Mucosa of rectum (tissue), 2 donors: ENCODE data around the gene LUC7L3.

Experiments
- H3K27ac ChIP-seq, 2 donors: one replicate each; pipeline ENCODE4 v1.7.0; 2013; ENCODE audit warnings: inconsistent platforms in 2 of 2, low read depth in 2 of 2, low read length in 2 of 2
- H3K27me3 ChIP-seq, 2 donors: one replicate each; pipeline ENCODE4 v1.7.0; 2013; ENCODE audit warnings: low read length in 2 of 2; ENCODE audit not compliant: control insufficient read depth in 2 of 2, insufficient read depth in 2 of 2
- H3K36me3 ChIP-seq, 2 donors: one replicate each; pipeline ENCODE4 v1.7.0; 2013; ENCODE audit warnings: low read length in 2 of 2; ENCODE audit not compliant: control insufficient read depth in 2 of 2, insufficient read depth in 2 of 2
- H3K4me1 ChIP-seq, 2 donors: one replicate each; pipeline ENCODE4 v1.7.0; 2013; ENCODE audit warnings: low read length in 2 of 2, mild to moderate bottlenecking in 1 of 2; ENCODE audit not compliant: control insufficient read depth in 2 of 2, insufficient read depth in 2 of 2
- H3K4me3 ChIP-seq, 2 donors: one replicate each; pipeline ENCODE4 v1.7.0; 2013; ENCODE audit warnings: low read length in 2 of 2
- H3K9ac ChIP-seq, 2 donors: one replicate each; pipeline ENCODE4 v1.7.0; 2013; ENCODE audit warnings: low read length in 2 of 2, low read depth in 1 of 2, mild to moderate bottlenecking in 1 of 2
- H3K9me3 ChIP-seq, 2 donors: one replicate each; pipeline ENCODE4 v1.7.0; 2013; ENCODE audit warnings: low read length in 2 of 2; ENCODE audit not compliant: control insufficient read depth in 2 of 2
- donor health status: healthy.
- donor health status: Normal muscosa, but diverticular disease.

The LUC7L3 gene

DNA sequence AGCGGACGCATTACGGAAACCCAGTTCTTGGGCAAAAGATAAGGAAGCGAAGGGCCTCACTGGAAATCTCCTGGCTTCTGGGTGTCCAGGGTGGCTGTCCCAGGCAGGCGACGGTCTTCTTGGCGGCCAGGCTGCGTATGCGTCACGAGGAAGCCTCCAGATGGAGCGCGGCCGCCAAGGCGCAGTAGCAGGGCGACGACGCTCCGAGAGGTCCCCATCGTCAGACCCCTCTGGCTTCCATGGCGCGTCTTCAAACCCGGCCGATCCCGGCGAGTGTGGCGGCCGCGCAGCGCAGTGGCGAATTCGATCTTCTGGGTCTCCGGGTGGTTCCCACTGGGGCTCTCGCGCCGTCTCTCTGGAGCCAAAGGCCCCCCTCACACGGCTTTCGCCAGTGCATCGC lies 61.8 kb downstream of the LUC7L3 start:
- no peaks in the 10 kb centered on the region for H3K36me3 ChIP-seq
- H3K4me1 ChIP-seq, result peaks cover 0 to 3% of the 10 kb centered on the region in 2 donors
- H3K9ac ChIP-seq, result no peak overlapping the region
- H3K27ac ChIP-seq, result no peak overlapping the region
- no peak overlapping the region for H3K4me3 ChIP-seq
- H3K9me3 ChIP-seq, result no peaks in the 10 kb centered on the region
- no peaks in the 10 kb centered on the region for H3K27me3 ChIP-seq

DNA sequence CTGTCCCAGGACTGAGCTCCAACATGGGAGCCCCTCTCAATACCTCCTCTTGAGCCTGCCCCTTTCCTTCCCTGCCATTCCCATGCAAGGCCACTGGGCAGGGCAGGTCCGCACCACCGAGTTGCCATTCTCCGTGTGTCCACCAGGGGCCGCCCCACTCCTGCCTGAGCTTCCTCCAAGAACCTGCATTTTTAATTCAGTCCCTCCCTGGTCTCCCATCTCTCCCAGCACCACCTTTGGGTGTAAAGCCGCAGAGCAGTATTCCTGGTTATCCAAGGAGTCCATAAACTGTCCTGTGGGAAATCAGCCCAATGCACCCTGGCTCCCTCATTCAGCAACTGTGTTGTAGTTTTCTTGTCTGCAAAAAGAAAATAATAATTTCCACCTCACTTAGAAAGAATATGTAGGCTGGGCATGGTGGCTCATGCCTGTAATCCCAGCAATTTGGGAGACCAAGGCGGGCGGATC lies 63.8 kb downstream of the LUC7L3 start:
- Histone ChIP-seq H3K4me1 (peaks cover 0 to 3% of the 10 kb centered on the region in 2 donors), H3K27ac (no peak overlapping the region), H3K9me3 (no peaks in the 10 kb centered on the region), H3K9ac (no peak overlapping the region), H3K36me3 (no peaks in the 10 kb centered on the region), H3K27me3 (no peaks in the 10 kb centered on the region), H3K4me3 (no peak overlapping the region)

DNA sequence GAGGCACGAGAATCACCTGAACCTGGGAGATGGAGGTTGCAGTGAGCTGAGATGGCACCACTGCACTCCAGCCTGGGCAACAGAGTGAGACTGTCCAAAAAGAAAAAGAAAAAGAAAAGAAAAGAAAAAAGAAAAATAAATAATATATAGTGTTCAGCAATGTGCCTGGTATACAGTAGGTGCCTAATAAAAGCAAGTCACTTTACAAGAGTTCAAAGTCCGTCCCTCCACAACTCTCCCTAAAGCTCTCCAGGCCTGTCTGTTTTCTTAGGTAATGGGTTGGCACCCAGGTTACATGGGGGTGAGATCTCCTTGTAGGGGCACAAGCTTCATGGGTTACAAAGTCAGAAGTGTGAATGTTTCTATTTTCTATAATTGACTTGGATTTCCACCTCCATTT lies 64.5 kb downstream of the LUC7L3 start:
- Histone ChIP-seq H3K27me3 (no peaks in the 10 kb centered on the region), H3K36me3 (no peaks in the 10 kb centered on the region), H3K27ac (no peak overlapping the region), H3K9ac (no peak overlapping the region), H3K4me1 (peaks cover 0 to 3% of the 10 kb centered on the region in 2 donors), H3K4me3 (no peak overlapping the region), H3K9me3 (no peaks in the 10 kb centered on the region)

DNA sequence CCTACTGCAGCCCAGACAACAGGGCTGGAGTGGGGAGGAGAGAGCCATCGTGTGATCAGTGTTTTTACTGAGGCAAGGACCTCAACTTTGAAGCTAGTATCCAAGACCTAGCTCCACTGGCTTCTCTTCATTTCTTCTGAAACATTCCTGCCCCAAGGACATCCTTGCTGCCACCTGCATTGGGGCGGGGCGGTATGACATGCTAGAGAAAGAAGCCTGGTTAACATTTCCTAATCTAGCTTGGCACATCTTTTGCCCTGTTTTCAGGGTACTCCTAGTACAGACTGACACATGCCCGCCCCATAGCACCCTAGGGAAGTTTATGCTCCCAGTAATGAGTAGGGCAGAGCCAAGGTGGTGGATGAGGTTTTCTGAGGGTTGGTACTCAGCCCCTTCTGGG lies 65.7 kb downstream of the LUC7L3 start:
- no peak overlapping the region for H3K27ac ChIP-seq

DNA sequence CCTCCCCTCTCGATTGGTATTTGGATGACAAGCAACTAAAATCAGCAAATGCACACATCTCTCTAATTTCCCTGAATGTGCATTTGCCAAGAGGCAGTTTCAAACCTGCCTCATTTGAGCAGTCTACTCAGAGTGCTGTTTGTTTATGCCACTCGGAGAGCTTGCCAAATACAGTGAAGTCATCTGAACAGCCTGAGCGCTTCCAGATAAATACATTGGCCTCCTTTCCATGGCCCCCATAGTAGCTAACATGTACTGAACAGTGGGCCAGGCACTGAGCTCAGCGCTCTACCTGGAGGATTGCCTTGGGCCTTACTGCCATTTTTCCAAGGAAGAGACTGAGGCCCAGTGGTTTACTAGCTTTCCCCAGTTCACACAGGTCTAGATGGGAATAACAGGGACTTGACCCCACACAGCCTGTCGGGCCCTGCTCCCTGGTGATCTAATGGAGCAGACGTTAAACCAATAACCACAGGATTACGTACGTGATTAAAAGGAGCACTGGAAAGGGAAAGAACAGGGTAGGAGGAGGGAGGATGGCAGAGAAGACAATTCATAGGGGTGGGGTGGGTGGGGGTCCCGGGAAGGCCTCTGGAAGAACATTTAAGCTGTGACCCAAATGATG lies 66.7 kb downstream of the LUC7L3 start:
- no peak overlapping the region for H3K9ac ChIP-seq
- no peak overlapping the region for H3K27ac ChIP-seq
- H3K36me3 ChIP-seq, result no peaks in the 10 kb centered on the region
- H3K9me3 ChIP-seq, result no peaks in the 10 kb centered on the region
- H3K27me3 ChIP-seq, result no peaks in the 10 kb centered on the region
- no peak overlapping the region for H3K4me3 ChIP-seq
- peaks cover 0 to 3% of the 10 kb centered on the region in 2 donors for H3K4me1 ChIP-seq

More for the DNA sequence above, 65.7 kb downstream of the LUC7L3 start:
- H3K36me3 ChIP-seq, result no peaks in the 10 kb centered on the region
- H3K4me3 ChIP-seq, result no peak overlapping the region
- H3K9me3 ChIP-seq, result no peaks in the 10 kb centered on the region
- no peaks in the 10 kb centered on the region for H3K27me3 ChIP-seq
- H3K9ac ChIP-seq, result no peak overlapping the region
- peaks cover 0 to 3% of the 10 kb centered on the region in 2 donors for H3K4me1 ChIP-seq

DNA sequence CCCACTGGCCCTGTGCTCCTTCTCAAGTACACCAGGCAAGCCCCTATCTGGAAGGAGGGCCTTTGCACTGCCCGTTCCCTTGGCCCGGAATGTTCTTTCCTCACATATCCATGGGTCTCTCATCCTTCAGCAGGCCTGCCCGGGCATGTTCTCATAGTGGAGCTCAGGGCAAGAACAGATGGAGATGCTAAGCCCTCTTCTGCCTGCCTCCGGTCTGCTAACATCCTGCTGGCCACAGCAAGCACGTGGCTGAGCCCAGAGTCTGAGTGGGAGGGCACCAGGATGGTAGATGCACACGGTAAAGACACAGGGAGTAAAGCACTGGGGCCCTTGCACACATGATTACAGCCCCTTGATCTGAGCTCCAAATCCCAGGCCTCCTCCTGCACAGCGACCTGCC lies 67.7 kb downstream of the LUC7L3 start:
- Histone ChIP-seq H3K27me3 (no peaks in the 10 kb centered on the region), H3K9ac (no peak overlapping the region), H3K9me3 (no peaks in the 10 kb centered on the region), H3K36me3 (no peaks in the 10 kb centered on the region), H3K4me3 (no peak overlapping the region), H3K4me1 (peaks cover 0 to 3% of the 10 kb centered on the region in 2 donors), H3K27ac (no peak overlapping the region)

DNA sequence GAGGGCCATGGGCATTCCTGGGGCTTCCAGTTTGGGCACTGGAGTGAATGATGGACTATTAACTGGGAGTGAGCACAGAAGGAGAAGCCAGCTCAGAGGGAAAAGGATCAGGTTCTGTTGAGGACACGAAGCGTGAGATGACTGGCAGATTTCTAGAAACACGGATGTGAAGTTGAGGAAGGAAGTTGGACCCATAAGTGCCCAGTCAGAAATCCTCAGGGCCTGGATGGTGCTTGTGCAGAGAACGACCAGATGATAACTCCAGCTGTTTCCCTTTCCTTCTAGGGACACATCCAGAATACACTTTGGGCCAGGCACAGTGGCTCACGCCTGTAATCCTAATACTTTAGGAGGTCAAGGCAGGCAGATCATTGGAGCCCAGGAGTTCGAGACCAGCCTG lies 71.2 kb downstream of the LUC7L3 start:
- no peaks in the 10 kb centered on the region for H3K9me3 ChIP-seq
- H3K4me3 ChIP-seq, result no peak overlapping the region
- no peak overlapping the region for H3K9ac ChIP-seq
- H3K36me3 ChIP-seq, result no peaks in the 10 kb centered on the region
- no peaks in the 10 kb centered on the region for H3K27me3 ChIP-seq
- no peak overlapping the region for H3K27ac ChIP-seq
- H3K4me1 ChIP-seq, result peaks cover 0 to 2% of the 10 kb centered on the region in 2 donors

DNA sequence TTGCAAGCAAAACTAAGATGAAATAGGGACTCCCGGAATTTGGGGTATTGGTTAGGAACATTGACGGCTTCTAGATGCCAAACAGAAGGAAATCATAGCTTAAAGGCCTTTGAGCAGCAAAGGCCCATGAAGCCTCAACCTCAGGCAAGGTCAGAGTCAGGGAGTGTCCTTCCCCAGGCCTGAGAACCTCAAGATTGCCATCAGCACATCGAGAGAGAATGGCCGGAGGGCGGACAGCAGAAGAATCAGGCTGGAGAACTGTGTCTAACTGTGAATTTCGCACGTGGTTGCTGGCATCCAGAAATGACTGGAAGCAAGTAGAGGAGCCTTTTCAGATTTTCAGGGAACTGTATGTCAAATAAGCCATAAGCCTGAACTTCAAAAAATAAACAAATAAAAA lies 72.7 kb downstream of the LUC7L3 start:
- Histone ChIP-seq H3K4me1 (no peaks in the 10 kb centered on the region), H3K4me3 (no peak overlapping the region), H3K27me3 (no peaks in the 10 kb centered on the region), H3K9me3 (no peaks in the 10 kb centered on the region), H3K27ac (no peak overlapping the region), H3K9ac (no peak overlapping the region), H3K36me3 (no peaks in the 10 kb centered on the region)

DNA sequence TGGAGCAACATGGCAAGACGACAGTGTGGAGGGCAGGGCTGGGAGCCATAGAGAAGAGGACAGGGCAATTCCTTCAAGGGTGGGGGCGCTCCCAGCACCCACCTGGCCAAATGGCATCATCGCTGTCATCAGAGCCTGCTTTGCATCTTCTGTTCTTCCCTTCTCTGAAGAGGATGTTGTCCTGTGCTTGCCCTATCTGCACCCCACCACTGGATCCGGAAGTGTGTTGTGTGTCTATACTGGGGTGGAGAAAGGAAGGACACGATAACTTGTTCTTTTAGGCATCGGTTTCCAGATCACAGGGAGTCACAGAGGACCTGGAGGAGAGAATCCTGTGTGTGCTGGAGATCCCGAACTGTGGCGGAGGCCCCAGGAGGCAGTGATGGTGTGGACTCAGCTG lies 73.6 kb downstream of the LUC7L3 start:
- H3K9ac ChIP-seq, result no peak overlapping the region
- H3K4me1 ChIP-seq, result no peaks in the 10 kb centered on the region
- no peaks in the 10 kb centered on the region for H3K9me3 ChIP-seq
- no peak overlapping the region for H3K4me3 ChIP-seq
- H3K27me3 ChIP-seq, result no peaks in the 10 kb centered on the region
- no peaks in the 10 kb centered on the region for H3K36me3 ChIP-seq
- no peak overlapping the region for H3K27ac ChIP-seq

DNA sequence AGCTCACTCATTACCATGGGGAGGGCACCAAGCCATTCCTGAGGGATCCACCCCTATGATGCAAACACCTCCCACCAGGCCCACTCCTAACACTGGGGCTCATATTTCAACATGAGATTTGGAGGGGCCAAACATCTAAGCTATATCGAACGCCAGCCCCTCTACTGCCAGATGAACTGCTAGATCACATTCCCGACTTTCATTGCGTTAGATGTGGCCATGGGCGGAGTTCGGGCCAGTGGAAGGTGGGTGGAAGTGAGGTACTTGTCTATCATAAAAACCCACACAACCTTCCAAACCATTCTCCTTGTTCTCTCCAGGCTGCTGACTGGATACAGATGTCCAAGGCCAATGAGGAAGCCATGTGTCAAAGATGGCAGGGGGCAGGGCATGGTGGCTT lies 75.0 kb downstream of the LUC7L3 start:
- no peak overlapping the region for H3K9ac ChIP-seq
- H3K9me3 ChIP-seq, result no peaks in the 10 kb centered on the region
- H3K4me3 ChIP-seq, result no peak overlapping the region
- H3K27ac ChIP-seq, result no peak overlapping the region
- no peaks in the 10 kb centered on the region for H3K4me1 ChIP-seq
- H3K36me3 ChIP-seq, result no peaks in the 10 kb centered on the region
- no peaks in the 10 kb centered on the region for H3K27me3 ChIP-seq
